K562 (cell line): ENCODE results near the gene DNAJC18. TPM values are rescaled to one million over a fixed set of nuclear protein-coding genes. Genes with fewer than 3 reads are reported as not detected.

ENCODE experiments used
- ATAC-seq: fragments of 200-7000 bp; cut with Tn5 transposase; 3 replicates; pipeline ENCODE4 v1.9.1; 2020; ENCODE audit warnings: moderate library complexity
- BruUV-seq: library from RNA; stranded (reverse); fragments of 400-500 nt; replicated peaks from 2 replicates; lab custom pipeline; 2021; lab: Mats Ljungman, UMichigan
- CTCF ChIA-PET: fragments of 300-600 bp; formaldehyde crosslinking; extraction: SDS; loops from one replicate; lab custom pipeline; 2021; ENCODE audit warnings: low intra/inter-chr PET ratio; lab: Yijun Ruan, JAX
- POLR2A ChIA-PET: fragments of 300-600, 350-650 bp; sonication (Branson Sonifier 250); formaldehyde crosslinking; extraction: SDS; loops from one replicate; lab custom pipeline; 2021; ENCODE audit warnings: antibody characterized with exemption, inconsistent platforms; lab: Yijun Ruan, JAX
- DNase-seq, 4 experiments: peaks; one replicate each; pipeline versions ENCODE4 v3.0.0 to v3.0.0-alpha.2; 2011 to 2018; ENCODE audit warnings: low spot score in 3 of 4, mixed read lengths in 3 of 4; ENCODE audit errors: extremely low read depth in 1 of 4
- FAIRE-seq: peaks from 2 replicates; lab custom pipeline; 2011; peaks lifted over from hg19 to GRCh38; lab: Jason Lieb, UNC
- H2AFZ ChIP-seq: 2 replicates; pipeline ENCODE4 v1.6.0; 2011; ENCODE audit warnings: low read depth, low read length, control low read depth, inconsistent platforms
- H3K27ac ChIP-seq: fragments of 200-600 bp; 3 replicates; pipeline ENCODE4 v1.8.0; 2011; ENCODE audit warnings: low read depth, mild to moderate bottlenecking, control low read depth, inconsistent platforms, low read length, moderate library complexity, mixed read lengths; ENCODE audit errors: extremely low read depth
- H3K27me3 ChIP-seq, 2 experiments: fragments of 300-600 bp in 1 of 2; 2 replicates in 1 of 2; 3 replicates in 1 of 2; pipeline versions ENCODE4 v1.6.0 to v1.8.0; 2011; ENCODE audit warnings: inconsistent platforms in 2 of 2, low read length in 2 of 2, mild to moderate bottlenecking in 1 of 2, mixed read lengths in 1 of 2, moderate library complexity in 1 of 2; ENCODE audit not compliant: control insufficient read depth in 2 of 2, insufficient read depth in 2 of 2
- H3K36me3 ChIP-seq: fragments of 300-600 bp; 3 replicates; pipeline ENCODE4 v1.8.0; 2011; ENCODE audit warnings: mild to moderate bottlenecking, low read length, inconsistent platforms; ENCODE audit not compliant: control insufficient read depth, insufficient read depth
- H3K4me1 ChIP-seq, 2 experiments: fragments of 200-600 bp in 1 of 2; replicated peaks in 1 of 2; 2 replicates in 1 of 2; 3 replicates in 1 of 2; pipeline versions ENCODE4 v1.5.1 to v1.8.0; 2011; ENCODE audit warnings: inconsistent platforms in 2 of 2, low read length in 2 of 2, mild to moderate bottlenecking in 1 of 2, mixed read lengths in 1 of 2, moderate library complexity in 1 of 2; ENCODE audit not compliant: control insufficient read depth in 2 of 2, insufficient read depth in 2 of 2
- H3K4me2 ChIP-seq: 2 replicates; pipeline ENCODE4 v1.6.1; 2011; ENCODE audit warnings: low read length, control low read depth, inconsistent platforms, mixed read lengths; ENCODE audit not compliant: insufficient read depth
- H3K4me3 ChIP-seq: fragments of 200-600 bp; sonication (generic), shearing (Covaris generic); 2 replicates; pipeline ENCODE4 v1.5.1; 2016; ENCODE audit warnings: control low read depth, inconsistent platforms
- H3K79me2 ChIP-seq: fragments of 200-600 bp; 3 replicates; pipeline ENCODE4 v1.8.0; 2011; ENCODE audit warnings: low read length, inconsistent platforms; ENCODE audit not compliant: control insufficient read depth, insufficient read depth
- H3K9ac ChIP-seq, 2 experiments: 2 replicates each; pipeline versions ENCODE4 v1.6.0 to v1.6.1; 2011; ENCODE audit warnings: low read depth in 2 of 2, low read length in 2 of 2, control low read depth in 1 of 2, inconsistent platforms in 1 of 2, mild to moderate bottlenecking in 1 of 2, mixed read lengths in 1 of 2; ENCODE audit not compliant: insufficient read depth in 1 of 2
- H3K9me1 ChIP-seq: one replicate; pipeline ENCODE4 v1.6.0; 2011; ENCODE audit warnings: inconsistent platforms, mild to moderate bottlenecking, low read length, moderate library complexity; ENCODE audit not compliant: control insufficient read depth, insufficient read depth
- H3K9me3 ChIP-seq: replicated peaks from 2 replicates; pipeline ENCODE4 v1.5.1; 2011; ENCODE audit warnings: low read depth, low read length, inconsistent platforms; ENCODE audit not compliant: control insufficient read depth, insufficient read depth
- H4K20me1 ChIP-seq: replicated peaks from 2 replicates; pipeline ENCODE4 v1.6.1; 2011; ENCODE audit warnings: low read length, inconsistent platforms, mixed read lengths; ENCODE audit not compliant: control insufficient read depth, insufficient read depth
- ADNP ChIP-seq: fragments of 200-800 bp; sonication (Bioruptor generic); IDR thresholded peaks from 2 replicates; pipeline ENCODE4 v1.6.1; 2016; ENCODE audit warnings: missing genetic modification characterization, missing compliant biosample characterization
- COPS2 ChIP-seq: fragments of 450-650 bp; conservative IDR thresholded peaks from 2 replicates; pipeline ENCODE4 v1.6.1; 2016; ENCODE audit warnings: mild to moderate bottlenecking, moderate library complexity
- DPF2 ChIP-seq: fragments of 450-650 bp; IDR thresholded peaks from 2 replicates; pipeline ENCODE4 v1.6.1; 2016
- EGR1 ChIP-seq: fragments of 450-650 bp; conservative IDR thresholded peaks from 2 replicates; pipeline ENCODE4 v1.6.1; 2017; ENCODE audit warnings: mild to moderate bottlenecking
- HDAC1 ChIP-seq, 2 experiments: fragments of 450-650 bp; IDR thresholded peaks; 2 replicates each; pipeline ENCODE4 v1.6.1; 2016 to 2017; ENCODE audit warnings: inconsistent platforms in 1 of 2, mild to moderate bottlenecking in 1 of 2, moderate library complexity in 1 of 2
- HOXB6 ChIP-seq: fragments of 250-450 bp; sonication (Bioruptor Pico); IDR thresholded peaks from 2 replicates; pipeline ENCODE4 v1.5.1; 2022; ENCODE audit warnings: mild to moderate bottlenecking, borderline replicate concordance
- LARP7 ChIP-seq: fragments of 450-650 bp; IDR thresholded peaks from 2 replicates; pipeline ENCODE4 v1.6.1; 2016
- MLLT1 ChIP-seq, 2 experiments: fragments of 450-650 bp; IDR thresholded peaks; 2 replicates each; pipeline ENCODE4 v1.6.1; 2016
- NFXL1 ChIP-seq: fragments of 450-650 bp; formaldehyde crosslinking; IDR thresholded peaks from 2 replicates; pipeline ENCODE4 v1.4.0; 2021; ENCODE audit warnings: mild to moderate bottlenecking
- PHF20 ChIP-seq: fragments of 450-650 bp; IDR thresholded peaks from 2 replicates; pipeline ENCODE4 v1.6.1; 2018; ENCODE audit not compliant: partially characterized antibody
- TRIM24 ChIP-seq, 2 experiments: fragments of 450-650 bp; IDR thresholded peaks; 2 replicates each; pipeline ENCODE4 v1.6.1; 2016
- TSC22D4 ChIP-seq: fragments of 450-650 bp; IDR thresholded peaks from 2 replicates; pipeline ENCODE4 v1.6.1; 2016; ENCODE audit warnings: missing genetic modification characterization, missing biosample characterization, control low read depth
- ZBTB1 ChIP-seq: sonication (generic); formaldehyde crosslinking; IDR thresholded peaks from 2 replicates; pipeline ENCODE4 v1.8.1; 2023; ENCODE audit warnings: missing genetic modification reagents, low read depth, mild to moderate bottlenecking, borderline replicate concordance
- ZNF12 ChIP-seq: sonication (generic); formaldehyde crosslinking; IDR thresholded peaks from 2 replicates; pipeline ENCODE4 v1.4.0; 2020; ENCODE audit warnings: mild to moderate bottlenecking, missing genetic modification reagents
- WGBS: fragments of 100-300 bp; shearing (Covaris generic); methylation state at CpG from one replicate; pipeline ENCODE4 v1.1.6; 2016; ENCODE audit warnings: low coverage, mixed read lengths; ENCODE audit not compliant: insufficient coverage; ENCODE audit errors: missing lambda C conversion rate; 5-methylcytosine and 5-hydroxymethylcytosine counted together
- in situ Hi-C: fragments of 300-500 bp; cut with MboI; formaldehyde crosslinking; loops from 4 replicates; pipeline ENCODE4 v1.15.0; 2018; ENCODE audit warnings: inconsistent platforms, mixed read lengths
- intact Hi-C: fragments of 100-400 bp; cut with micrococcal nuclease; formaldehyde crosslinking; loops from 2 replicates; pipeline ENCODE4 v1.14.2; 2022
- polyA plus RNA-seq, 8 experiments: library from polyadenylated mRNA; depleted of rRNA in 4 of 8; stranded (reverse) in 5 of 8; unstranded in 3 of 8; fragments of >200 nt; fragmentation: Nextera tagmentation in 2 of 8; fragmentation: Illumina TruSeq in 1 of 8; extraction: Ambion mirVana in 2 of 8; extraction: Trizol in 1 of 8; gene quantifications; 2 replicates each; pipeline versions ENCODE4 v1.2.1 to v1.2.3, GENCODE V29; 2011 to 2014; ENCODE audit warnings: inconsistent platforms in 1 of 8, missing spikeins in 1 of 8
- total RNA-seq, 7 experiments: library from RNA; depleted of rRNA in 6 of 7; stranded (reverse); fragments of >200 nt in 6 of 7; fragmentation: Illumina TruSeq in 2 of 7; extraction: Trizol in 2 of 7; gene quantifications; 2 replicates each; pipeline versions ENCODE4 v1.2.1 to v1.2.3, GENCODE V29; 2011 to 2021; ENCODE audit warnings: low replicate concordance in 1 of 7
- TF ChIP-seq, protein P1 (sequence below): sonication (generic); formaldehyde crosslinking; IDR thresholded peaks from 2 replicates; pipeline ENCODE4 v1.8.0; 2022; ENCODE audit warnings: mild to moderate bottlenecking, missing genetic modification reagents

Gene DNAJC18
- total and polyA plus RNA-seq, 9 of the 15 experiments (the other 6 are each of a cell fraction or from before 2014, with no cell fraction given), result 1.5 to 13.3 (median 7.5) TPM

GRCh38 chr5:139453683-139454567 is 14.6 kb upstream of the DNAJC18 start:
- intact Hi-C loops, result no loop called here
- H3K79me2 ChIP-seq, result no peaks in the 10 kb centered on the region
- no TSS peak for BruUV-seq
- CTCF ChIA-PET, result no interaction called here
- H3K9me1 ChIP-seq, result peaks cover 4% of the 10 kb centered on the region
- POLR2A ChIA-PET, result interaction anchor here (1.4 kb wide), 1 partner anchor 8 kb away, joined by 5 read pairs; no protein-coding TSS in a partner anchor
- H2AFZ ChIP-seq, result 0 out of 2 replicates have a peak overlapping the region, but pooled peaks have one; percentile 32
- H3K27me3 ChIP-seq, result no peaks in the 10 kb centered on the region
- peaks cover 1 to 12% of the 10 kb centered on the region in 2 experiments; a peak in 3 of 5 replicates for H3K4me1 ChIP-seq
- H3K9ac ChIP-seq, result no peak overlapping the region
- no peaks in the 10 kb centered on the region for H3K36me3 ChIP-seq
- ATAC-seq (no peak), DNase-seq (no peak), FAIRE-seq (no peak)
- 48% methylated on average over 2 of the region's 3 CpGs for WGBS
- H4K20me1 ChIP-seq, result no peaks in the 10 kb centered on the region
- H3K27ac ChIP-seq, result no peak overlapping the region; the same call in 2 of the 3 replicates
- no peak overlapping the region for H3K4me3 ChIP-seq
- in situ Hi-C loops, result no loop called here
- no peaks in the 10 kb centered on the region for H3K9me3 ChIP-seq
- TF ChIP-seq, protein P1, sequence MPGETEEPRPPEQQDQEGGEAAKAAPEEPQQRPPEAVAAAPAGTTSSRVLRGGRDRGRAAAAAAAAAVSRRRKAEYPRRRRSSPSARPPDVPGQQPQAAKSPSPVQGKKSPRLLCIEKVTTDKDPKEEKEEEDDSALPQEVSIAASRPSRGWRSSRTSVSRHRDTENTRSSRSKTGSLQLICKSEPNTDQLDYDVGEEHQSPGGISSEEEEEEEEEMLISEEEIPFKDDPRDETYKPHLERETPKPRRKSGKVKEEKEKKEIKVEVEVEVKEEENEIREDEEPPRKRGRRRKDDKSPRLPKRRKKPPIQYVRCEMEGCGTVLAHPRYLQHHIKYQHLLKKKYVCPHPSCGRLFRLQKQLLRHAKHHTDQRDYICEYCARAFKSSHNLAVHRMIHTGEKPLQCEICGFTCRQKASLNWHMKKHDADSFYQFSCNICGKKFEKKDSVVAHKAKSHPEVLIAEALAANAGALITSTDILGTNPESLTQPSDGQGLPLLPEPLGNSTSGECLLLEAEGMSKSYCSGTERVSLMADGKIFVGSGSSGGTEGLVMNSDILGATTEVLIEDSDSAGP (CRISPR knock-in tag), result no peak
- TF ChIP-seq MLLT1 (IDR thresholded peaks at IDR 0.05) (0 out of 4 replicates have a peak, but pooled peaks of 1 of the 2 experiments have one; percentile 49), DPF2 (0 out of 2 replicates have a peak, but pooled peaks have one; percentile 39), ADNP (tag) (peak; percentile 22; the same call in 1 of the 2 replicates), ZNF12 (no peak), TSC22D4 (tag) (0 out of 2 replicates have a peak, but pooled peaks have one; percentile 26), LARP7 (0 out of 2 replicates have a peak, but pooled peaks have one; percentile 43), PHF20 (peak; percentile 64), NFXL1 (CRISPR knock-in tag) (no peak), COPS2 (no peak), TRIM24 (IDR thresholded peaks at IDR 0.05) (peak in 1 of 2 experiments; percentile 15; a peak in 1 of 4 replicates), HDAC1 (IDR thresholded peaks at IDR 0.05) (peak in 1 of 2 experiments; percentile 32; a peak in 1 of 4 replicates), ZBTB1 (CRISPR knock-in tag) (no peak), HOXB6 (CRISPR knock-in tag) (no peak), EGR1 (peak; percentile 90)
- H3K4me2 ChIP-seq, result no peak overlapping the region
